ENCODE results near the gene PTOV1. TPM values are rescaled to one million over a fixed set of nuclear protein-coding genes. Genes with fewer than 3 reads are reported as not detected.

PTOV1 gene
- total RNA-seq, 3 donors from 2014 or later, result 92.8 to 171 (median 107) TPM

- DNase-seq, result no peak
- Histone ChIP-seq H3K9me3 (no peaks in the 10 kb centered on the region), H3K36me3 (ENCODE audit: low read depth) (peaks cover 10% of the 10 kb centered on the region), H3K4me1 (ENCODE audit: low read depth) (no peaks in the 10 kb centered on the region), H3K4me3 (no peak overlapping the region)
- ATAC-seq, result no peak
- TF ChIP-seq CTCF (IDR thresholded peaks at IDR 0.05), result no peak
- intact Hi-C loops (cut with DNase I, micrococcal nuclease), result no loop called here
Observed at GRCh38 chr19:49831592-49831991, 19.4 kb upstream of the PTOV1 start.

GRCh38 chr19:49832556-49832955 lies 18.4 kb upstream of the PTOV1 start:
- H3K4me1 ChIP-seq (ENCODE audit: low read depth), result no peaks in the 10 kb centered on the region
- H3K4me3 ChIP-seq, result no peak overlapping the region
- ATAC-seq (no peak), DNase-seq (no peak)
- no peaks in the 10 kb centered on the region for H3K9me3 ChIP-seq
- intact Hi-C loops (cut with DNase I, micrococcal nuclease), result no loop called here
- H3K36me3 ChIP-seq (ENCODE audit: low read depth), result peaks cover 10% of the 10 kb centered on the region
- no peak for TF ChIP-seq CTCF (IDR thresholded peaks at IDR 0.05)

- Histone ChIP-seq H3K36me3 (ENCODE audit: low read depth) (peaks cover 6% of the 10 kb centered on the region), H3K4me3 (no peak overlapping the region), H3K4me1 (ENCODE audit: low read depth) (no peaks in the 10 kb centered on the region), H3K9me3 (no peaks in the 10 kb centered on the region)
- intact Hi-C loops (cut with DNase I, micrococcal nuclease), result no loop called here
- no peak for DNase-seq
- no peak for ATAC-seq
- TF ChIP-seq CTCF (IDR thresholded peaks at IDR 0.05), result no peak
Observed at GRCh38 chr19:49833599-49833998, 17.4 kb upstream of the PTOV1 start.

DNA sequence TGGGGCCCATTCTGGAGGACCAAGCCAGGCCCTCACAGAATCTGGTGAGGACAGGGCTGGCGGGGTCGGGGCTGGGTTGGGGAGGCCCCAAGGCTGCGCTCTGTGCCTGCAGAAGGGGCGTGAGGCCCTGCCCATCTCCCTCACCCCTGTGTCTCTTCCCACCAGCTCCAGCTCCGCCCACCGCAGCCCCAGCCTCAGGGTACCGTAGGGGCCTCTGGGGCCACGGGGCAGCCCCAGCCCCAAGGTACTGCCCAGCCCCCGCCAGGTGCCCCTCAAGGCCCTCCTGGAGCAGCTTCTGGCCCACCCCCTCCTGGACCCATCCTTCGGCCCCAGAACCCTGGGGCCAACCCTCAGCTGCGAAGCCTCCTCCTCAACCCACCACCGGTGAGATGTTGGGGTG lies 15.4 kb upstream of the PTOV1 start:
- Histone ChIP-seq H3K4me1 (ENCODE audit: low read depth) (no peaks in the 10 kb centered on the region), H3K36me3 (ENCODE audit: low read depth) (peaks cover 6% of the 10 kb centered on the region), H3K4me3 (no peak overlapping the region), H3K9me3 (no peaks in the 10 kb centered on the region)
- no peak for ATAC-seq
- no peak for TF ChIP-seq CTCF (IDR thresholded peaks at IDR 0.05)
- intact Hi-C loops (cut with DNase I, micrococcal nuclease), result no loop called here
- no peak for DNase-seq

DNA sequence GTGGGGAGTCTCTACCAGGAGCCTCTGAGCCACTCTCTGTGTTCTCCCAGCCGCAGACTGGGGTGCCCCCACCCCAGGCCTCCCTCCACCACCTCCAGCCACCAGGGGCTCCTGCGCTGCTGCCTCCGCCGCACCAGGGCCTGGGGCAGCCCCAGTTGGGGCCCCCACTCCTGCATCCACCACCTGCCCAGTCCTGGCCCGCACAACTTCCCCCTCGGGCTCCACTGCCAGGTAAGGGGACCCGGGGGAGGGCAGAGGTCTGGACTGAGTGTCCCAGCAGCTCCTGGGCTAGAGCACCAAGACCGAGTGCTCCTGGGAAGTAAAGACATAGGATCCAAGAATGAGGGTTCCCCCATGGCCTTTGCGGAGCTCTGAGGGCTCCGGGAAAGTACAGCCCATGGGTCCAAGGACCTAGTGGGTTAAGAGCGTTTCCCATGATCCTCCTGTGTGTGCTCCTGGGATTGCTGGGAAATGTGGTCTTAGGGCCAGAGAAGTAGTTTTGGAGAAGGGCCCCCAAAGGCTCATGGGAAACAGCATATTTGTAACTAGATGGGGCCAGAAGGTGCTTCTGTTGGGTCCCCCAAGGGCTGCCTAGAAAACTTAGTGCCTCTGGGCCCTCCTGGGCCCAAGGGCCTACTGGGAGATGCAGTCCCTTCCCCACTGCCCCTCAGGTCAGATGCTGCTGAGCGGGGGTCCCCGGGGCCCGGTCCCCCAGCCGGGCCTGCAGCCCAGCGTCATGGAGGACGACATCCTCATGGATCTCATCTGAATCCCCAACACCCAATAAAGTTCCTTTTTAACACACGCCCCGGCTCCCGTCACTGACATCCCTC lies 14.6 kb upstream of the PTOV1 start:
- no peaks in the 10 kb centered on the region for H3K9me3 ChIP-seq
- no peak for ATAC-seq
- H3K36me3 ChIP-seq (ENCODE audit: low read depth), result peaks cover 6% of the 10 kb centered on the region
- no peak for TF ChIP-seq CTCF (IDR thresholded peaks at IDR 0.05)
- intact Hi-C loops (cut with DNase I, micrococcal nuclease), result no loop called here
- no peak for DNase-seq
- H3K4me3 ChIP-seq, result no peak overlapping the region
- H3K4me1 ChIP-seq (ENCODE audit: low read depth), result no peaks in the 10 kb centered on the region

GRCh38 chr19:49837009-49837310 lies 14.0 kb upstream of the PTOV1 start:
- no peak for DNase-seq
- ATAC-seq, result no peak
- TF ChIP-seq CTCF (IDR thresholded peaks at IDR 0.05), result no peak
- intact Hi-C loops (cut with DNase I, micrococcal nuclease), result no loop called here
- H3K36me3 ChIP-seq (ENCODE audit: low read depth), result peaks cover 6% of the 10 kb centered on the region
- H3K4me3 ChIP-seq, result no peak overlapping the region
- H3K4me1 ChIP-seq (ENCODE audit: low read depth), result no peaks in the 10 kb centered on the region
- H3K9me3 ChIP-seq, result no peaks in the 10 kb centered on the region

Data from mucosa of descending colon (tissue), 3 donors.